K562 (cell line): ENCODE measurements around the gene MMP15. TPM values are rescaled to one million over a fixed set of nuclear protein-coding genes. Genes with fewer than 3 reads are reported as not detected.

Experiments used
- ATAC-seq: fragments of 200-7000 bp; cut with Tn5 transposase; 3 replicates; pipeline ENCODE4 v1.9.1; 2020; ENCODE audit warnings: moderate library complexity
- BruUV-seq: library from RNA; stranded (reverse); fragments of 400-500 nt; replicated peaks from 2 replicates; lab custom pipeline; 2021; lab: Mats Ljungman, UMichigan
- CTCF ChIA-PET: fragments of 300-600 bp; formaldehyde crosslinking; extraction: SDS; loops from one replicate; lab custom pipeline; 2021; ENCODE audit warnings: low intra/inter-chr PET ratio; lab: Yijun Ruan, JAX
- POLR2A ChIA-PET: fragments of 300-600, 350-650 bp; sonication (Branson Sonifier 250); formaldehyde crosslinking; extraction: SDS; loops from one replicate; lab custom pipeline; 2021; ENCODE audit warnings: antibody characterized with exemption, inconsistent platforms; lab: Yijun Ruan, JAX
- DNase-seq, 4 experiments: peaks; one replicate each; pipeline versions ENCODE4 v3.0.0 to v3.0.0-alpha.2; 2011 to 2018; ENCODE audit warnings: low spot score in 3 of 4, mixed read lengths in 3 of 4; ENCODE audit errors: extremely low read depth in 1 of 4
- FAIRE-seq: peaks from 2 replicates; lab custom pipeline; 2011; peaks lifted over from hg19 to GRCh38; lab: Jason Lieb, UNC
- H2AFZ ChIP-seq: 2 replicates; pipeline ENCODE4 v1.6.0; 2011; ENCODE audit warnings: low read depth, low read length, control low read depth, inconsistent platforms
- H3K27ac ChIP-seq: fragments of 200-600 bp; 3 replicates; pipeline ENCODE4 v1.8.0; 2011; ENCODE audit warnings: low read depth, mild to moderate bottlenecking, control low read depth, inconsistent platforms, low read length, moderate library complexity, mixed read lengths; ENCODE audit errors: extremely low read depth
- H3K27me3 ChIP-seq, 2 experiments: fragments of 300-600 bp in 1 of 2; 2 replicates in 1 of 2; 3 replicates in 1 of 2; pipeline versions ENCODE4 v1.6.0 to v1.8.0; 2011; ENCODE audit warnings: inconsistent platforms in 2 of 2, low read length in 2 of 2, mild to moderate bottlenecking in 1 of 2, mixed read lengths in 1 of 2, moderate library complexity in 1 of 2; ENCODE audit not compliant: control insufficient read depth in 2 of 2, insufficient read depth in 2 of 2
- H3K36me3 ChIP-seq: fragments of 300-600 bp; 3 replicates; pipeline ENCODE4 v1.8.0; 2011; ENCODE audit warnings: mild to moderate bottlenecking, low read length, inconsistent platforms; ENCODE audit not compliant: control insufficient read depth, insufficient read depth
- H3K4me1 ChIP-seq, 2 experiments: fragments of 200-600 bp in 1 of 2; replicated peaks in 1 of 2; 2 replicates in 1 of 2; 3 replicates in 1 of 2; pipeline versions ENCODE4 v1.5.1 to v1.8.0; 2011; ENCODE audit warnings: inconsistent platforms in 2 of 2, low read length in 2 of 2, mild to moderate bottlenecking in 1 of 2, mixed read lengths in 1 of 2, moderate library complexity in 1 of 2; ENCODE audit not compliant: control insufficient read depth in 2 of 2, insufficient read depth in 2 of 2
- H3K4me2 ChIP-seq: 2 replicates; pipeline ENCODE4 v1.6.1; 2011; ENCODE audit warnings: low read length, control low read depth, inconsistent platforms, mixed read lengths; ENCODE audit not compliant: insufficient read depth
- H3K4me3 ChIP-seq: fragments of 200-600 bp; sonication (generic), shearing (Covaris generic); 2 replicates; pipeline ENCODE4 v1.5.1; 2016; ENCODE audit warnings: control low read depth, inconsistent platforms
- H3K79me2 ChIP-seq: fragments of 200-600 bp; 3 replicates; pipeline ENCODE4 v1.8.0; 2011; ENCODE audit warnings: low read length, inconsistent platforms; ENCODE audit not compliant: control insufficient read depth, insufficient read depth
- H3K9ac ChIP-seq, 2 experiments: 2 replicates each; pipeline versions ENCODE4 v1.6.0 to v1.6.1; 2011; ENCODE audit warnings: low read depth in 2 of 2, low read length in 2 of 2, control low read depth in 1 of 2, inconsistent platforms in 1 of 2, mild to moderate bottlenecking in 1 of 2, mixed read lengths in 1 of 2; ENCODE audit not compliant: insufficient read depth in 1 of 2
- H3K9me1 ChIP-seq: one replicate; pipeline ENCODE4 v1.6.0; 2011; ENCODE audit warnings: inconsistent platforms, mild to moderate bottlenecking, low read length, moderate library complexity; ENCODE audit not compliant: control insufficient read depth, insufficient read depth
- H3K9me3 ChIP-seq: replicated peaks from 2 replicates; pipeline ENCODE4 v1.5.1; 2011; ENCODE audit warnings: low read depth, low read length, inconsistent platforms; ENCODE audit not compliant: control insufficient read depth, insufficient read depth
- H4K20me1 ChIP-seq: replicated peaks from 2 replicates; pipeline ENCODE4 v1.6.1; 2011; ENCODE audit warnings: low read length, inconsistent platforms, mixed read lengths; ENCODE audit not compliant: control insufficient read depth, insufficient read depth
- GATA2 ChIP-seq: sonication (generic); formaldehyde crosslinking; IDR thresholded peaks from 2 replicates; pipeline ENCODE4 v1.4.0; 2020; ENCODE audit warnings: mild to moderate bottlenecking, missing genetic modification reagents
- MGA ChIP-seq: fragments of 450-650 bp; IDR thresholded peaks from 2 replicates; pipeline ENCODE4 v1.6.1; 2016; ENCODE audit warnings: mild to moderate bottlenecking, moderate library complexity
- PHF20 ChIP-seq: fragments of 450-650 bp; IDR thresholded peaks from 2 replicates; pipeline ENCODE4 v1.6.1; 2018; ENCODE audit not compliant: partially characterized antibody
- SMAD1 ChIP-seq: fragments of 150-350 bp; IDR thresholded peaks from 2 replicates; pipeline ENCODE4 v1.6.1; 2014; ENCODE audit warnings: low read length, low read depth; ENCODE audit not compliant: partially characterized antibody
- ZFPM2 ChIP-seq: fragments of 250-450 bp; sonication (Bioruptor Pico); IDR thresholded peaks from 2 replicates; pipeline ENCODE4 v1.5.1; 2022; ENCODE audit warnings: mild to moderate bottlenecking
- ZNF23 ChIP-seq: fragments of 250-450 bp; sonication (Bioruptor Pico); IDR thresholded peaks from 2 replicates; pipeline ENCODE4 v1.4.0; 2020; ENCODE audit warnings: mild to moderate bottlenecking
- WGBS: fragments of 100-300 bp; shearing (Covaris generic); methylation state at CpG from one replicate; pipeline ENCODE4 v1.1.6; 2016; ENCODE audit warnings: low coverage, mixed read lengths; ENCODE audit not compliant: insufficient coverage; ENCODE audit errors: missing lambda C conversion rate; 5-methylcytosine and 5-hydroxymethylcytosine counted together
- in situ Hi-C: fragments of 300-500 bp; cut with MboI; formaldehyde crosslinking; loops from 4 replicates; pipeline ENCODE4 v1.15.0; 2018; ENCODE audit warnings: inconsistent platforms, mixed read lengths
- intact Hi-C: fragments of 100-400 bp; cut with micrococcal nuclease; formaldehyde crosslinking; loops from 2 replicates; pipeline ENCODE4 v1.14.2; 2022
- polyA plus RNA-seq, 8 experiments: library from polyadenylated mRNA; depleted of rRNA in 4 of 8; stranded (reverse) in 5 of 8; unstranded in 3 of 8; fragments of >200 nt; fragmentation: Nextera tagmentation in 2 of 8; fragmentation: Illumina TruSeq in 1 of 8; extraction: Ambion mirVana in 2 of 8; extraction: Trizol in 1 of 8; gene quantifications; 2 replicates each; pipeline versions ENCODE4 v1.2.1 to v1.2.3, GENCODE V29; 2011 to 2014; ENCODE audit warnings: inconsistent platforms in 1 of 8, missing spikeins in 1 of 8
- total RNA-seq, 7 experiments: library from RNA; depleted of rRNA in 6 of 7; stranded (reverse); fragments of >200 nt in 6 of 7; fragmentation: Illumina TruSeq in 2 of 7; extraction: Trizol in 2 of 7; gene quantifications; 2 replicates each; pipeline versions ENCODE4 v1.2.1 to v1.2.3, GENCODE V29; 2011 to 2021; ENCODE audit warnings: low replicate concordance in 1 of 7
- TF ChIP-seq, protein P1 (sequence below): fragments of 450-650 bp; formaldehyde crosslinking; IDR thresholded peaks from 2 replicates; pipeline ENCODE4 v1.4.0; 2022; ENCODE audit warnings: missing genetic modification characterization

MMP15 gene
- total and polyA plus RNA-seq, 9 of the 15 experiments (the other 6 are each of a cell fraction or from before 2014, with no cell fraction given), result 0.01 to 20.4 (median 5.5) TPM

- H3K9me1 ChIP-seq, result peaks cover 3% of the 10 kb centered on the region
- ATAC-seq (no peak), FAIRE-seq (no peak), DNase-seq (no peak)
- in situ Hi-C loops, result no loop called here
- CTCF ChIA-PET, result no interaction called here
- TF ChIP-seq PHF20, result no peak
- TF ChIP-seq MGA, result no peak
- TF ChIP-seq, protein P1, sequence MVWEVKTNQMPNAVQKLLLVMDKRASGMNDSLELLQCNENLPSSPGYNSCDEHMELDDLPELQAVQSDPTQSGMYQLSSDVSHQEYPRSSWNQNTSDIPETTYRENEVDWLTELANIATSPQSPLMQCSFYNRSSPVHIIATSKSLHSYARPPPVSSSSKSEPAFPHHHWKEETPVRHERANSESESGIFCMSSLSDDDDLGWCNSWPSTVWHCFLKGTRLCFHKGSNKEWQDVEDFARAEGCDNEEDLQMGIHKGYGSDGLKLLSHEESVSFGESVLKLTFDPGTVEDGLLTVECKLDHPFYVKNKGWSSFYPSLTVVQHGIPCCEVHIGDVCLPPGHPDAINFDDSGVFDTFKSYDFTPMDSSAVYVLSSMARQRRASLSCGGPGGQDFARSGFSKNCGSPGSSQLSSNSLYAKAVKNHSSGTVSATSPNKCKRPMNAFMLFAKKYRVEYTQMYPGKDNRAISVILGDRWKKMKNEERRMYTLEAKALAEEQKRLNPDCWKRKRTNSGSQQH (CRISPR knock-in tag), result no peak
- no peak for TF ChIP-seq GATA2 (CRISPR knock-in tag)
- no peak for TF ChIP-seq SMAD1
- TF ChIP-seq ZNF23 (CRISPR knock-in tag), result no peak
- no peak for TF ChIP-seq ZFPM2 (CRISPR knock-in tag)
- no peak overlapping the region for H2AFZ ChIP-seq
- WGBS, result 99% methylated on average over 9 of the region's 12 CpGs
- intact Hi-C loops, result no loop called here
- H3K36me3 ChIP-seq, result peaks cover 50% of the 10 kb centered on the region; the same call in 2 of the 3 replicates
- H3K79me2 ChIP-seq, result no peaks in the 10 kb centered on the region
- H4K20me1 ChIP-seq, result peaks cover 1% of the 10 kb centered on the region; the same call in 1 of the 2 replicates
- peaks cover 3 to 29% of the 10 kb centered on the region in 2 experiments; a peak in 4 of 5 replicates for H3K4me1 ChIP-seq
- H3K9ac ChIP-seq, result no peak overlapping the region
- H3K4me3 ChIP-seq, result no peak overlapping the region
- no peak overlapping the region for H3K27ac ChIP-seq
- H3K27me3 ChIP-seq, result no peaks in the 10 kb centered on the region
- BruUV-seq, result no TSS peak
- H3K4me2 ChIP-seq, result no peak overlapping the region
- H3K9me3 ChIP-seq, result no peaks in the 10 kb centered on the region
- POLR2A ChIA-PET, result interaction anchor here (0.6 kb wide), 2 partner anchors 61 to 650 kb away, joined by 3 read pairs; no protein-coding TSS in a partner anchor
These were observed 14.9 kb downstream of the MMP15 start for GRCh38 chr16:58040496-58040846.
